SW 1271 (cell line): ENCODE measurements around the gene WIZ.
"Not testable (repeated sequence)": the region's sequence is repeated elsewhere in the genome, so short reads cannot be mapped to it uniquely, and the experiment has no call there.

Experiments
- DNase-seq, 2 experiments: peaks; one replicate each; lab custom pipeline; 2025; lab: John Stamatoyannopoulos, UW

WIZ gene

DNA sequence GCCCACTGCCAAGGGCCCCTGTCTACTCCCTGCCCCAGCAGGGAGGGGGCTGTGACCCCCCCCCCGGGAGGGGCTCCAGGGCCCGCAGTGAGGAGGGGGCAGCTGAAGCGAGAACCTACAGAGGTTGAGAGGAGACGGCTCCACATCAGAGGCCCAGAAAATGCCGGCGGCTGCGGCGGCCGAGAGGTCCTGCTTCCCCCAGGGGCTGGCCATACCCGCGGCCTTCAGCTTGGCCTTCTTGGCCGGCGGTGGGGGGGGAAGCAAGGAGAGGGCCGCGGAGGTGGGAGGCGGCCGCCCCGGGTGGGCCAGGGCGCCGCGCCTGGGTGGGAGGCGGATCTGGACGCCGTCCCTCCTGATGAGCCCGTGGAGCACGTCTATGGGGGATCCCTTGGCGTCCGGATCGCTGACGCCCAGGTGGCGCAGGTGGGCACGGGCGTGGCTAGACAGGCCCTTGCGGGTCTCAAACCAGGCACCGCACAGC is 21.7 kb downstream of the WIZ start:
- no peak for DNase-seq

- no peak for DNase-seq
These were observed 22.4 kb downstream of the WIZ start for GRCh38 chr19:15427350-15427700.

DNA sequence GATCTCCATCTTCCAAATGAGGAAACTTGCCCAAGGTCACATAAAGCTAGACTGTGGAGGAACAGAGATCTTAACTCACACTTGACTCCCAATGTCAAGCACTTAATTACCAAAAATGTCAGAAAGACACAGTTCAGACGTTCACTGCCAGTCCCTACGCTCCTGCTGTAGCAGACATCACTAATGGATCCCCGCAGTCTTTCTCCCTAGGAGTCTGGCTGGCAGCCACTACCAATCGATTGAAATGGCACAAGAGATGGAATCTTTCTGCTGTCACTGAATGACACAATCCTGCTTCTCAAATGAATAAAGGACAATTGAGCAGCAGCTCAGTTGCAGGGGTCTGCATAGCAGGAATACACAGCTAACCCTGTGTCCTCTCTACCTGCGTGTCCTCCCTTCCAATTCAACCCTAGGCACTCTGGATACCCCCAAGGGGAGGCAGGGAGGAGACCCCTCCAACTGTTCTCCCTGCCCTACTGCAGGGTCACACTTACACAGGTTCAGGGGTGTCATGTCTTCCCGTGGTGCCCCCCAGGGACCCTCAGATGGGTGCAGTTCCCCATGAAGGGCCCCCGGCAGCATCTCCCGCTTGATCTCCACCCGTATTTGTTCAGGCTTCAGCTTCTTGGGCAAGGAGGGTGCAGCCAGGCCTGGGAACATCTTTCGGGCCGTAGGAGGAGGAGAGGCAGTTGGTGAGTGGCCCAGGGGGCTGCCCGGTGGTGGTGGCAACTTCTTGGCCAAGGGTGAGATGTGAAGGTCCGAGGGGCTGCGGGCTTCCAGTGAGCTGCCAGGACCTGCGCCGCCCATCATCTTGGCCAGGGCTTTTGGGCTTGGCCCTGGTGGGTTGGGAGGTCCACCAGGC is 23.0 kb downstream of the WIZ start:
- peak in 1 of 2 experiments; percentile 14 for DNase-seq

- DNase-seq, result no peak
These were observed 24.3 kb downstream of the WIZ start for GRCh38 chr19:15425321-15425950.

DNA sequence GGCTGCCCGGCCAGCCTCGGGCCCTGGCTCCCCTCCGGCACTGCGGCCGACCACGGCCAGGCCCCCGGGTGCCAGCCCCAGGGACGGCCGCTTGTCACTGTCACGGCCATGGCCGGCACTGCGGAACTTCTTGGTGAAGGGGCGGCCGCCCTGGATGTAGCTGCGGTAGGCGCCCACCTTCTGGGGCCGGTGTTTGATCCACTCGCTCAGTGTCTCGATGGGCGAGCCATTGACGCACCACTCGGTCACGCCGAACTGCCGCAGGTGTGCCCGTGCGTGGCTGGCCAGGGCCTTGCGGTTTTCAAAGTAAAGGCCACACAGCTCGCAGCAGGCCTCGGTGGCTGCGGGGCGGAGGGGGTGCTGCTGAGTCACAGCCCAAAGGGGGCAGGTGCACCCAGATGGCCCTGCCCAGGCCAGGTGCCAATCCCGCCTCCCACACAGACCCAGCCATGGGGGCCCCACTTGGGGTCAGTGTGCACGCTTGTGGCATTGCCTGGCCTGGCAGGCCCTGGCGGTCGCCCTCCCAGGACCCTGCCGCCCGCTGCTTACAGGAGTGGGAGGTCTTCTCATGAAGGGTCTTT is 25.0 kb downstream of the WIZ start:
- DNase-seq, result no peak

- no peak for DNase-seq
These were observed 25.6 kb downstream of the WIZ start for GRCh38 chr19:15424121-15424520.

GRCh38 chr19:15423130-15423529 is 26.6 kb downstream of the WIZ start:
- DNase-seq, result no peak

DNA sequence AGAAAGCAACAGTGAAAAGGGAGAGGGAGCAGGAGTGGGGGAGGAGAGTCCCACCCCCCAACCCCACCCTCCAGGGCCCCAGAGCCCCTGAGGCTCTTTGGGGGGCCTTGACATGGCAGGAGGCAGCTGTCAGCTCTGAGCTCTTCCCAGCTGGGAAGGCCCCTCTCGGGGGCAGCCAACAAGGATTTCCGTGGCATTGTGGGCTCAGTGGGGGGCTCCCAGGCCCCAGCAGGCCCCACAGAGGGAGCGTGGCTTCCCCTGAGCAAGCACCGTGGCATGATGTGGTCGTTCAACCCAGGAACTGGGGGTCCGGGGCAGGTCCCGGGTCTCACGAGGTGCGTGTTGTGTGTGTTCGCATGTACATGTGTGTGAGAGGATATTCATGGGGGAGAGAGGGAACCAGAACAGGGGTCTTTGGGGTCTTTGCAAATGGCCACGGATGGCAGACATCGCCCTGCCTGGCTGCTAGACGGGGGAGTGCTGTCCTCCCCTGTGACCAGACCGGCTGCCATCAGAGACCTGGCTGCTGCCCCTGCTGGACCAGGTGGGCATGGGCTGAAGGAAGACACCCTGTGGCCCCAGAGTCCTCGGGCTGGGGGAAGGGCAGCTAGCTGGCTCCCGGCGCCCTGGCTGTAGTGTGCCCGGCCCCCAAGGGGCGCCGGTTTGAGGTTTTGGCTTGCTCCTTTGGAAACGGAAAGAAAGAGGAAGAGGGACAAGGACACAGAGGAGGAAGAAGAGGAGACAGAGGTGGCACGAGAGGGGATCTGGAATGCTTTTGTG is 27.3 kb downstream of the WIZ start:
- DNase-seq, result no peak

DNA sequence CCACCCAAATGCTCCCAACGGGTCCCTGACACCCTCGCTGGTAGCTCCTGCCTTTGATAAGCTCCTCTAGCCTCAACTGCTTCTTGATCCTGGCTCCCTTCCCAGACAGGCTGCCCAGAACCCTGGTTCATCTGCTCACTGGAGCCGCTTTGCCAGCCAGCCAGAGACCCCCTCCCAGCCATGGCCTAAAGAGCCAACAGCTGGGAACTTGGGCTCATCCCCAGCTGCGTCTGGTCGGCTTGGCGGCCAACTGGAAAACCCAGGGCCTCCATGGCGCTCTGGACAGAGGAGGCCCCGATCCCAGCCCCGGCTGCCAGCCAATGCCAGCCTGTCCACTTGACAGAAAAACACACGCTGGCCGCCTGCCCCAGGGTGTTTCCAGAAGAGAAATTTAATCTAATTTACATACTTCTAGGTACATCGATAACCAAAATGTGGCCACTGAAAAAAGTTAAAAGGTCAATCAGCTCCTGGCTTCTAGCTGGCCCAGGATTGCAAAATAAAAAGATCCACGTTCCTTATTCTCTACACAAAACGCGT is 28.0 kb downstream of the WIZ start:
- no peak for DNase-seq

- no peak for DNase-seq
These were observed 28.5 kb downstream of the WIZ start for GRCh38 chr19:15421136-15421695.

- DNase-seq, result no peak
These were observed 30.2 kb downstream of the WIZ start for GRCh38 chr19:15419413-15420025.

DNA sequence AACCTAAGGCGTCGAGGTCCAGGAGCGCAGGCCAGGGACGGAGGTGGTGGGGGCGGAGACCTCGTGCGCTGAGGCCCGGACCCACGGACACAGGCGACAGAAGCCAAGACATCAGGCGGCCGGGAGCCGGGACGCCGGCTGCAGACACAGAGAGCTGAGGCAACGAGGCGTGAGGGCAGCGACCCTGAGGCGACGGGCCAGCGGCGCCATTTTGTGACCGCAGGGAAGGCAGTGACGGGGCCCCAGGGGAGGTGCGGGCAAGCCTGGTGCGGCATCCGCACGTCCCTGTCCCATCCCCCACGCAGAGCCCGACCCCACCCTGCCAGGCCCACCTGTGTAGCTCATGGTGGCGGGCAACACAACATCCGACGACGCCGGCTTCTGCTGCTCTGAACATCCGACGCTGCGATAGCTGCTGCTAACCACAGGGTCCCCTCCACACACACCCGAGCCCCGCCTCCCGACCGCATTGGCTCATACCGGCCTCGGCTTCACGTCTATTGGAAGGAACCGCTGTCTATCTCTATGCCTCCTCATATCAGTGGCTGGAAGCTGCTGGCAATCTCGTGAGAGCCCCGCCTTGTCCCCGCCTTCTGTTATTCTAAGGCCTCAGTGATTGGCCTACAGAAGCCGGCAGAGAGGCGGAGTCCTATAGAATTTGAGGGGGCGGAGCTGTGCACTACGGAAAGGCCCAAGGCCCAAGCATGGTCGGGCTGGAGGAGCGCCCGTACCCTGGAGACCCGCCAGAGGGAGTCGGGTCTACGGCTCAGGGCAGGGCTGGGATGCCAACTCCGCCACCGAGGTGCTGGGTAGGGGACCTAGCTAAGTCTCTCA is 31.0 kb downstream of the WIZ start, which contains the start of gene AKAP8L:
TSS of gene AKAP8L (minus strand) at position 410 of the 834 bp plus-strand sequence. CDS start at position 345, 65 bp downstream.
- peak; percentile 96 to 100 for DNase-seq

GRCh38 chr19:15418231-15418578 is 31.6 kb downstream of the WIZ start:
- DNase-seq, result no peak

DNA sequence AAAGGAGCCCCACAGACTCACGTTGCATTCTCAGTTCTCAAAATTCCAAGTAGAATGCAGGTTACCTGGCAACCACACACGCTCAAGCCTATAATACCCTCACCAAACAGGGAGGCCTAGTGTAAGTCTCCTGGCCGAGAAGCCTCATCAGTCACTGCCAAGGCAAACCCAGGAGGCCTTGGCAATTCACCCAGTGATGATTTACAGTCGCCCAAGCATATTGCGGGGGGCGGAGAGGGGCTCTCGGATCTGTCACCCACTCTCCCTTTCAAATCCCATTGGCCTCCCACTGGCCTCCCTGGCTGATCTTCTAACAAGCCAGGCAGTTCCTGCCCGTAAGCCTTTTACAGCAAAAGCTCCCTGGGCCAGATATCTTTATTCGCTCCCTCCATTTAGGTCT is 32.1 kb downstream of the WIZ start:
- no peak for DNase-seq

- no peak for DNase-seq
These were observed 36.9 kb downstream of the WIZ start for GRCh38 chr19:15412832-15413231.

GRCh38 chr19:15411351-15411750 is 38.4 kb downstream of the WIZ start:
- not testable (repeated sequence) for DNase-seq

- no peak for DNase-seq
These were observed 45.0 kb downstream of the WIZ start for GRCh38 chr19:15404780-15405211.

DNA sequence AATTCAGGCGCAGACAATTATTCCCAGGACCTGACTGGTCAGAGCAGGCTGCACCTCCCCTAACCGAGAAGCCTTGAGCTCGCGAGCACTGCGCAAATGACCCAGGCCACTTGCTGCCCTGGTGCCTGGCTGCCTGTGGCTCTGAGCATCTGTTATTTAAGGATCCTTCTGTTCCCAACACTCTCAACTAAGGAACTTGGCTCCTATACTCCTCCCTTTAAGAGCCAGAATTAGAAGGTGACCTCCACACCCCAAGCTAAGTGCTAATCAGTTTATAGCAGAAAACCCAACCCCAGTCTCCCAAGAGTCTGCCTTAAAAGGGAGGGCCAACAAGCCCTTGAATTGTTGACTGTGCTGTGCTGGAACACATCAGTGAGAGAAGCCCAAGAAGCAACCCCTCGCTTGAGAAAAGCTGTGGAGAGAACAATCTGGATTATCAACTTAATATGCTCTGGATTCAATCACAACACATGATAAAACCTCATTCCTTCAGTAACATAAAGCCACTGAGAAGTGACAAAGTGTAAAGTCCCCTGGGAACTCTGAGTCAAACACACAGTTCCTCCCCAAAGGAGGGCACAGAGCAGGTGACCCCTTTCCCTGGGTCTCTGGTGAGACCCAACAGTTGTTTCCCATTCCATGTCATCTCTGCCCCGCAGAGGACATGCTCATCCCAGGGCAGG is 45.5 kb downstream of the WIZ start:
- DNase-seq, result no peak

- no peak for DNase-seq
These were observed 46.6 kb downstream of the WIZ start for GRCh38 chr19:15403151-15403531.
